Activated naive CD8-positive, alpha-beta T cell treated with anti-CD3 and anti-CD28 coated beads, Interleukin-2, amount 50 U/mL, for 24 hours (primary cell): ENCODE measurements around the gene ZNF729.
"Not testable (repeated sequence)": the region's sequence is repeated elsewhere in the genome, so short reads cannot be mapped to it uniquely, and the experiment has no call there.

Experiments used
- ATAC-seq: fragments of 150-1000 bp; cut with Tn5 transposase; one replicate; pipeline ENCODE4 v1.10.0; 2021
- DNase-seq: peaks from one replicate; pipeline ENCODE4 v3.0.0; 2021
- H3K27ac Mint-ChIP-seq: one replicate; pipeline ENCODE4 v1.8.0; 2021; ENCODE audit warnings: mild to moderate bottlenecking, mixed read lengths
- H3K27me3 Mint-ChIP-seq: one replicate; pipeline ENCODE4 v1.8.0; 2021; ENCODE audit warnings: mixed read lengths
- H3K36me3 Mint-ChIP-seq: one replicate; pipeline ENCODE4 v1.8.0; 2021; ENCODE audit warnings: low read depth, mixed read lengths
- H3K4me1 Mint-ChIP-seq: one replicate; pipeline ENCODE4 v1.8.0; 2021; ENCODE audit warnings: mixed read lengths
- H3K4me3 Mint-ChIP-seq: one replicate; pipeline ENCODE4 v1.8.0; 2021; ENCODE audit warnings: mild to moderate bottlenecking, moderate library complexity, mixed read lengths
- H3K9me3 Mint-ChIP-seq: one replicate; pipeline ENCODE4 v1.8.0; 2021; ENCODE audit warnings: mixed read lengths

The ZNF729 gene

GRCh38 chr19:22286151-22286810, at the start of gene ZNF729:
Gene ZNF729 (plus strand): TSS chr19:22286441. CDS start chr19:22286526, 85 bp downstream.
- Mint-ChIP-seq H3K4me1 (no peaks in the 10 kb centered on the region), H3K36me3 (peaks cover 7% of the 10 kb centered on the region), H3K27me3 (peaks cover 16% of the 10 kb centered on the region), H3K9me3 (peaks cover 34% of the 10 kb centered on the region), H3K27ac (no peak within 1 kb of the TSS), H3K4me3 (no peak within 1 kb of the TSS)
- ATAC-seq = no peak
- DNase-seq = no peak

DNA sequence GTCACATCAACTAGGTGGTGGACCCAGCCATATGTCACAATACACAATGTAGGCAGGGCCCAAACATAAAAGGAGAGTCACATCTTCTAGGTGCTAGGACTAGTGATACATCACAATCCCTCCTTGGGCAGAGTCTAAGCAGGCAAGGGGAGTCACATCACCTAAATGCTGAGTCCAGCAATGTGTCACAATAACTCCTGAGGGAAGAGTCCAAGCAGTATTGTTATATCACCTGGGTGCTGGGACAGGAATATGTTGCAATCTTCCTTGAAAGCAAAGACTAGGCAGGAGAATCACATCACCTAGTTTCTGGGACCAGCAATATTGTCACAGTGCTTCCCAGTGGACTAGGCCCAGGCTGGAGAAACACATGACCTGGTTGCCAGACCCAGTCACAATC, 29.4 kb upstream of the ZNF729 start:
- DNase-seq (no peak), ATAC-seq (no peak)
- Mint-ChIP-seq H3K36me3 (no peaks in the 10 kb centered on the region), H3K27me3 (no peaks in the 10 kb centered on the region), H3K27ac (no peak overlapping the region), H3K4me3 (no peak overlapping the region), H3K4me1 (no peaks in the 10 kb centered on the region), H3K9me3 (peaks cover 10% of the 10 kb centered on the region)

GRCh38 chr19:22257381-22257780, 28.9 kb upstream of the ZNF729 start:
- H3K9me3 Mint-ChIP-seq = peaks cover 10% of the 10 kb centered on the region
- ATAC-seq (no peak), DNase-seq (no peak)
- no peak overlapping the region for H3K27ac Mint-ChIP-seq
- no peak overlapping the region for H3K4me3 Mint-ChIP-seq
- no peaks in the 10 kb centered on the region for H3K36me3 Mint-ChIP-seq
- H3K4me1 Mint-ChIP-seq = no peaks in the 10 kb centered on the region
- no peaks in the 10 kb centered on the region for H3K27me3 Mint-ChIP-seq

DNA sequence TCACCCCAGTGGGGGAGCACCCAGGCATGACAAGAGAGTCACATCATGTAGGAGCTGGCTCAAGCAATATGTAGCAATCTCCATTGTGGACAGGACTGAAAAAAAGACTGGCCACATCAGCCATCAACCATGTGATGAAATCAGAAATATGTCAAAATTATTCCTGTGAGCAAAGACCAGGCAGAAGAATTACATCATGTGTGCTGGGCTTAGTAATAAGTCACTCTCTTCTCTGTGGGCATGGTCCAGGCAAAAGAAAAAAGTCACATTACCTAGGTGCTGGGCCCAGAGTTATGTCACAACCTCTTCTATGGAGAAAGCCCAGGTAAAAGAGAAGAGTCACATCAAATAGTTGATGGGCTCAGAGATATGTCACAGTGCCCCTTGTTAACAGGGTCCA, 28.3 kb upstream of the ZNF729 start:
- H3K4me3 Mint-ChIP-seq = no peak overlapping the region
- no peaks in the 10 kb centered on the region for H3K4me1 Mint-ChIP-seq
- peaks cover 10% of the 10 kb centered on the region for H3K9me3 Mint-ChIP-seq
- no peak for DNase-seq
- H3K27me3 Mint-ChIP-seq = no peaks in the 10 kb centered on the region
- ATAC-seq = no peak
- H3K27ac Mint-ChIP-seq = no peak overlapping the region
- no peaks in the 10 kb centered on the region for H3K36me3 Mint-ChIP-seq

DNA sequence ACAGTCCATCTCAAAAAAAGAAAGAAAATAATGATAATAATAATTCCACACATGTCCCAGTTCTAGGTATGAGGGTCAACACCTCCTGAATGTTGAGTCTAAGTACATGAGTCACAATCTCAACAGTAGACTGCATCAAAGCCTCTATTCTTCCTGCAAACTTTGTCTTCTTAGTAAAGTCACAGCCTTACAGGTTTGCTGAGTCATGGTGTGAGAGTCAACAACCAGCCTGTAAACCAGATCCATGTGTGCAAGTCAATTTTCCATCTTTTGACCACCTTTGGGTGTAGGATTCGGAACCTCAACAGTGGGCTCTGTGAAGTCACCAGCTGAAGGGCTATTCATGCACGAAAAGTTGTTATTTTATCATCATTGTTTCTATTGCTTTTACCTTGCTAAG, 25.7 kb upstream of the ZNF729 start:
- Mint-ChIP-seq H3K27me3 (no peaks in the 10 kb centered on the region), H3K36me3 (no peaks in the 10 kb centered on the region), H3K4me1 (no peaks in the 10 kb centered on the region), H3K27ac (no peak overlapping the region), H3K4me3 (no peak overlapping the region), H3K9me3 (peaks cover 10% of the 10 kb centered on the region)
- no peak for ATAC-seq
- no peak for DNase-seq

DNA sequence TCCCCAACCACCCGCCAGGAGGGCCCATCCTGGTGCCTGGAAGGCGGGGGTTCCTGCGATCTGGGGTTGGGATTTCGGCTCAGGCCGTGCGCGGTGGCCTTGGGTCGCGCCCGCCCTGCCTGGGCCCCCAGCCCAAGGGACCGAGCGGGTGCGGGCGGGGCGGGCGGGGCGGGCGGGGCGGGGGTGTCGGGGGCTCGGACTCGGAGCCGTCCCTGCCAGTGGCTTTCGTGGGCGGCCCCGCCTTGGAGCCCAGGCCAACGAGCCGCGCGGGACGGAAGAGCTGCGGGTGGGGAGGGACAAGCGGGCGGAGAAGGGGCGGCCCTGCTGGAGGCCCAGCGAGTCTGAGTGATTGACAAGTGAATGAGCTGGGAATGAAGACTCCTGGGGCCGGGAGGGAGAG, 24.6 kb upstream of the ZNF729 start:
- H3K9me3 Mint-ChIP-seq = peaks cover 10% of the 10 kb centered on the region
- ATAC-seq (no peak), DNase-seq (no peak)
- H3K27ac Mint-ChIP-seq = no peak overlapping the region
- H3K4me1 Mint-ChIP-seq = no peaks in the 10 kb centered on the region
- H3K4me3 Mint-ChIP-seq = no peak overlapping the region
- no peaks in the 10 kb centered on the region for H3K36me3 Mint-ChIP-seq
- H3K27me3 Mint-ChIP-seq = no peaks in the 10 kb centered on the region

DNA sequence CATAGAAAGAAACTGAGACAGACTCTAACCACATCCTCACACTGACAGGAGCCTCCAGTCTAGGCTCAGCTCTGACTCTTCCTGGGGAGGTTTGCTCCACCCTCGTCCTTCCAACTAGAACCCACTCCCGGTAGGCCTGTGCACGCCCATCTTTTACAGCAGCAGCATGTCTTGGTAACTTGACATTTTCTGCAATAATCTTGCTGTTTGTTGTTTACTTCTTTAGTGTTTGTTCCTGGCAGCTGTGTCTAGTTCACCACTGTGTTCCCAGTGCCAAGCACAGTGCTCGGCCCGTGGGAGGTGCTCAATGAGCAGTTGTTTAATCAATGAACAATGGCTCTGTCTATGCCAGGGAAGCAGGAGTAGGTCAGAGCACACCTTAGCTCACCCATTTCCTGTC, 23.1 kb upstream of the ZNF729 start:
- Mint-ChIP-seq H3K4me1 (no peaks in the 10 kb centered on the region), H3K36me3 (no peaks in the 10 kb centered on the region), H3K4me3 (no peak overlapping the region), H3K27ac (no peak overlapping the region), H3K9me3 (peaks cover 26% of the 10 kb centered on the region), H3K27me3 (no peaks in the 10 kb centered on the region)
- no peak for DNase-seq
- no peak for ATAC-seq

DNA sequence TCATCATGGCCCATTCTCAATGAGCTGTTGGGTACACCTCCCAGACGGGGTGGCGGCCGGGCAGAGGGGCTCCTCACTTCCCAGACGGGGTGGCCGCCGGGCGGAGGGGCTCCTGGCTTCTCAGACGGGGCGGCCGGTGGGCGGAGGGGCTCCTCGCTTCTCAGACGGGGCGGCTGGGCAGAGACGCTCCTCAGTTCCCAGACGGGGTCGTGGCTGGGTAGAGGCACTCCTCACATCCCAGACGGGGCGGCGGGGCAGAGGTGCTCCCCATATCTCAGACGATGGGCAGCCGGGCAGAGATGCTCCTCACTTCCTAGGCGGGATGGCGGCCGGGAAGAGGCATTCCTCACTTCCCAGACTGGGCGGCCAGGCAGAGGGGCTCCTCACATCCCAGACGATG, 35.3 kb downstream of the ZNF729 start:
- peaks cover 58% of the 10 kb centered on the region for H3K9me3 Mint-ChIP-seq
- not testable (repeated sequence) for H3K4me3 Mint-ChIP-seq, H3K36me3 Mint-ChIP-seq, ATAC-seq, DNase-seq, H3K27ac Mint-ChIP-seq, H3K27me3 Mint-ChIP-seq, H3K4me1 Mint-ChIP-seq

DNA sequence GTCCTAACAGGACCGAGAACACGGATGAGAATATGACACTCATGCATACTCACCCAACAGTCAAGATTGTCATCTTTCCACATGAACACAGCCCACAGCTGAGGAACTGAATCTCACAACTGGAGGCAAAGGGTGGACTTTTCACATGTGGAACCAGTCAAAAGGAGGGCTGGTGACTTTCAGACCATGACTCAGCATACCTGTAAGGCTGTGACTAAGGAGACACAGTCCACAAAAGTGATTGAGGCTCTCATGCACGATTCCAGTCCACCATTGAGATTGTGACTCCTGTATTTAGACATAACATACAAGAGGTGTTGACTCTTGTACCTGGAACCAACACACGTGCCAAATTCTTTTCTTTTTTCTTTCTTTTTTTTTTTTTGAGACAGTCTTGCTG, 40.0 kb downstream of the ZNF729 start:
- no peaks in the 10 kb centered on the region for H3K27me3 Mint-ChIP-seq

GRCh38 chr19:22327321-22327720, 41.1 kb downstream of the ZNF729 start:
- Mint-ChIP-seq H3K27ac (no peak overlapping the region), H3K4me1 (no peaks in the 10 kb centered on the region), H3K27me3 (no peaks in the 10 kb centered on the region), H3K4me3 (no peak overlapping the region), H3K9me3 (peaks cover 66% of the 10 kb centered on the region), H3K36me3 (no peaks in the 10 kb centered on the region)
- ATAC-seq (no peak), DNase-seq (no peak)

More for the DNA sequence above, 40.0 kb downstream of the ZNF729 start:
- DNase-seq = no peak
- ATAC-seq = no peak
- Mint-ChIP-seq H3K4me1 (no peaks in the 10 kb centered on the region), H3K36me3 (peaks cover 2% of the 10 kb centered on the region), H3K27ac (no peak overlapping the region), H3K9me3 (peaks cover 67% of the 10 kb centered on the region), H3K4me3 (no peak overlapping the region)

DNA sequence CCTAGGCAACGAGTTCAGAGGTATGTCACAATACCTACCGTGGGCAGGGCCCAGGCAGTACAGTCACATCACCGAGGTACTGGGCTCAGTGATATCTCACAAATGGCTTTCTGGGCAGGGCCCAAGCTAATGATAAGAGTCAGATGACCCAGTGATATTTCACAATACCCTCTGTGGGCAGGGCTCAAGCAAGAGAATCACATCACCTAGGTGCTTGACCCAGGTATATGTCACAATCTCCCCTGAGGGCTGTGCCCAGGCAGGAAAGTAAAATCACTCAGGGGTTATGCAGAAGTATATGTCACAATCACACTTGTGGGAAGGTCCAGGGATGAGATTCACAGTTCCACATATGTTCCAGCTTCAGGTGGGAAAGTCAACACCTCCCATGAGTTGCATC, 45.3 kb downstream of the ZNF729 start:
- Mint-ChIP-seq H3K27ac (no peak overlapping the region), H3K36me3 (no peaks in the 10 kb centered on the region), H3K27me3 (no peaks in the 10 kb centered on the region), H3K4me3 (no peak overlapping the region), H3K9me3 (peaks cover 53% of the 10 kb centered on the region), H3K4me1 (no peaks in the 10 kb centered on the region)
- ATAC-seq = no peak
- DNase-seq = no peak

GRCh38 chr19:22332924-22333323, 46.7 kb downstream of the ZNF729 start:
- DNase-seq = no peak
- Mint-ChIP-seq H3K9me3 (peaks cover 47% of the 10 kb centered on the region), H3K4me1 (no peaks in the 10 kb centered on the region), H3K4me3 (no peak overlapping the region), H3K27me3 (no peaks in the 10 kb centered on the region), H3K27ac (no peak overlapping the region), H3K36me3 (no peaks in the 10 kb centered on the region)
- no peak for ATAC-seq

GRCh38 chr19:22335716-22336115, 49.5 kb downstream of the ZNF729 start:
- Mint-ChIP-seq H3K36me3 (no peaks in the 10 kb centered on the region), H3K4me3 (no peak overlapping the region)
- ATAC-seq = no peak

GRCh38 chr19:22354665-22355064, 68.4 kb downstream of the ZNF729 start:
- no peak overlapping the region for H3K4me3 Mint-ChIP-seq
- no peaks in the 10 kb centered on the region for H3K36me3 Mint-ChIP-seq
- DNase-seq (no peak), ATAC-seq (no peak)
- H3K27me3 Mint-ChIP-seq = no peaks in the 10 kb centered on the region
- H3K9me3 Mint-ChIP-seq = peaks cover 16% of the 10 kb centered on the region
- H3K4me1 Mint-ChIP-seq = no peaks in the 10 kb centered on the region
- no peak overlapping the region for H3K27ac Mint-ChIP-seq

More at GRCh38 chr19:22335716-22336115, 49.5 kb downstream of the ZNF729 start:
- Mint-ChIP-seq H3K27ac (no peak overlapping the region), H3K9me3 (peaks cover 36% of the 10 kb centered on the region), H3K4me1 (no peaks in the 10 kb centered on the region), H3K27me3 (no peaks in the 10 kb centered on the region)
- no peak for DNase-seq
